CD4-positive, alpha-beta T cell treated with Interleukin-15 for 4 hours (primary cell): Measurements from ENCODE around the gene GOLGA6C.
"Not testable (repeated sequence)": the region's sequence is repeated elsewhere in the genome, so short reads cannot be mapped to it uniquely, and the experiment has no call there.

Source experiments
- DNase-seq: peaks from one replicate; pipeline ENCODE4 v3.0.0-alpha.2; 2020; ENCODE audit warnings: low spot score

Gene GOLGA6C

DNA sequence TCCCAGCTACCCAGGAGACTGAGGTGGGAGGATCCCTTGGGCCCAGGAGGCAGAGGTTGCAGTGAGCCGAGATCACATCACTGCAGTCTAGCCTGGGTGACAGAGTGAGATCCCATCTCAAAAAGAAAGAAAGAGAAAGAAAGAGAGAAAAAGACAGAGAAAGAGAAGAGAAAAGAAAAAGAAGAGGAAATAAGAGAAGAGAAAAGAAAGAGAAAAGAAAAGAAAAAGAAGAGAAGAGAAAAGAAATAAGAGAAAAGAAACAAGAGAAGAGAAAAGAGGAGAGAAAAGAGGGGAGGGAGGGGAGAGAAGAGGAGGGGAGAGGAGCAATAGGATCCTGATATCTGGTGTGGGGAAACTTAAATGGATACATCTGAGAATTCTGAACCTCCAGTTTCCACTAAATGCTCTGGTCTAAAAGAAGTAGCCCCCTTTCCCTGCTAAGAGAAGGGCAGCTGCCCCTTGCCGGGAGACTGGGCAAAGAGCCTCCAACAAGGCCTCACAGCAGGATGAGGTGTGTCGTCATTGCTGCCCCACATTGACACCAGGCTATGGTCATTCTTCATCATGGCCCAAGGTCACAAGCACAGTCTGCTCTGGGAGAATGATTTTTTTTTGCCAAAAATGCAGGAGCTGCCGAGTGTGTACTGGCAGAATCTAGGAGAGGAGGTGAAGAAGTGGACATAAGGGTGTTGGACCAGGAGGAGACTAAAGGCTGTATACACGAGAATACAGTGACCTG, 56.6 kb downstream of the GOLGA6C start:
- DNase-seq = no peak

DNA sequence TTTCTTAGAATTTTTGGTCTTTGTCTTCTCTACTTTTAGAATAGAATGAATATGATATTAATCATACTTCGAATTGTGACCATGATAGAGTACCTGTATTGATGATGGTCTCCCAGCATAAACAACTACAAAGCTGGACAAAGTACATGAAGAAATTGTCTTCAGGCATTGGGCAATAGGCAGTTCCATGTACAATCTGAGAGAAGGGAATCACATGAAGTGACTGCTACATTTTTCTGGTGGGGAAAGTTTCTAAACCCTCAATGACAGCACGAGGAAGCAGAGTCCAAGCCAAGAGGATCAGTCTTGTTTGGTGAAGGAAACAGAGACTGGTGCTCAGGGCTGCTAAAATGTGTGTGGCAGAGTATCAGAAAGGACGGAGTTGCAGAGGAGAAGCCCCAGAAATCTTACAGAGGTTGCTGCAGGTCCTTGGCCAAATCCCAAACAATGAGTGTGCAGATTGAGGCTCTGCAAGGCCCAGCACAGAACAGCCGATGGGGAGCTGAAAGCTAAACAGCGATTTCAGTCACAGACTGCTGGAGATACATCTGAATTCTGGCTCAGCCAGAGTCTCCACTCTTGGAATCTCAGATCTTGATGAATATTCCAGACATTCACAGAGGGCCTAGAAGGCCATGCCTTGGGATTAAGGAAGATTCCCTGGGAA, 61.2 kb downstream of the GOLGA6C start:
- not testable (repeated sequence) for DNase-seq
